Astrocyte of the cerebellum (primary cell): ENCODE measurements around the gene BRD1.

Source experiments
- DNase-seq: peaks from one replicate; pipeline ENCODE4 v3.0.0-alpha.2; 2011; ENCODE audit warnings: low read depth
- H3K4me3 ChIP-seq: 2 replicates; pipeline ENCODE4 v1.5.1; 2011; ENCODE audit warnings: mild to moderate bottlenecking, low read depth, low read length, moderate library complexity
- in situ Hi-C: cut with HindIII; loops from 2 replicates; pipeline ENCODE4 v1.10.0; 2017; ENCODE audit warnings: low sequenced_read_pairs
- TF ChIP-seq, protein P1 (sequence below): IDR thresholded peaks from 2 replicates; pipeline ENCODE4 v1.5.1; 2012; ENCODE audit warnings: low read length, low read depth, moderate library complexity, mild to moderate bottlenecking; ENCODE audit errors: missing control alignments

BRD1 gene

DNA sequence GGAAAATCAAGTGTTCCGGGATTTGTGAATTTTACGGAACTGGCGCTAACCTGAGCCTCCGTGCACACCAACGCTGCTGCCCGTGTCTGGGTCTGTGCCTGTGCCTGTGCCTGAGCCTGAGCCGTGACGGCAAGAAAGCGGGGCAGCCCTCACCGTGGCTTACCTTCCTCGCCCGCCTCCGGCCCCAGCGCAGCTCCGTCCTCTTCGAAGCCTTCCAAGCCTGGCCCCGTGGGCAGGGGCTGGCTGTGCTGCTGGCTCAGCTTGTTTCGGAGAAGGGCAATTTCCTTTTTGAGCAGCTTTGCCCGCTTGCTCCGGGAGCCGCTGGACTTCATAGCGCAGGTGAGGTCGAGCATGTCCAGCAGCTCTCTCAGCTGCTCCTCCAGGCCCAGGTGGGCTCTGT, 33.8 kb downstream of the BRD1 start:
- in situ Hi-C loops: loop anchor here (25.0 kb wide), 1 partner anchor 118 kb away; the partner anchor contains the start of genes ALG12 and CRELD2
- no peak for DNase-seq
- H3K4me3 ChIP-seq: no peak overlapping the region
- TF ChIP-seq, protein P1, sequence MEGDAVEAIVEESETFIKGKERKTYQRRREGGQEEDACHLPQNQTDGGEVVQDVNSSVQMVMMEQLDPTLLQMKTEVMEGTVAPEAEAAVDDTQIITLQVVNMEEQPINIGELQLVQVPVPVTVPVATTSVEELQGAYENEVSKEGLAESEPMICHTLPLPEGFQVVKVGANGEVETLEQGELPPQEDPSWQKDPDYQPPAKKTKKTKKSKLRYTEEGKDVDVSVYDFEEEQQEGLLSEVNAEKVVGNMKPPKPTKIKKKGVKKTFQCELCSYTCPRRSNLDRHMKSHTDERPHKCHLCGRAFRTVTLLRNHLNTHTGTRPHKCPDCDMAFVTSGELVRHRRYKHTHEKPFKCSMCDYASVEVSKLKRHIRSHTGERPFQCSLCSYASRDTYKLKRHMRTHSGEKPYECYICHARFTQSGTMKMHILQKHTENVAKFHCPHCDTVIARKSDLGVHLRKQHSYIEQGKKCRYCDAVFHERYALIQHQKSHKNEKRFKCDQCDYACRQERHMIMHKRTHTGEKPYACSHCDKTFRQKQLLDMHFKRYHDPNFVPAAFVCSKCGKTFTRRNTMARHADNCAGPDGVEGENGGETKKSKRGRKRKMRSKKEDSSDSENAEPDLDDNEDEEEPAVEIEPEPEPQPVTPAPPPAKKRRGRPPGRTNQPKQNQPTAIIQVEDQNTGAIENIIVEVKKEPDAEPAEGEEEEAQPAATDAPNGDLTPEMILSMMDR: no peak

DNA sequence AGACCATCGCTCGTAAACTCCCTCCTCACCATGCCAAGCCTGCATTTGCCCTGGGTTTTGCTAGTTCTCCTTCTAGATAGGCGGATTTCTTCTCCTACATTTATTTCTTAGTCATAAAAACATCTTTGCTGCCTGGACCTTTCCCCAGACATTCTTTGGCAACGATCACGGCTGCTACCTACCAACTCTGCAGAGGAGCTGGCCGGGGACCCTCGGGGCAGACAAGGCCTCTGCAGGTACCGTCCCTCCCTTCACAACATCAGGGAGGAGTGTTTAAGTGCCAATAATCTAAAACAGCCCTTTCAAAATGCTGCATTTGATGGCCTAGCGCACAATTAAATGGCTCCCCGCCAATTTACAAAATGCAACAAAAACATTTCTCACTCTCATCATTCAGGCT, 34.4 kb downstream of the BRD1 start:
- H3K4me3 ChIP-seq: no peak overlapping the region
- in situ Hi-C loops: loop anchor here (25.0 kb wide), 1 partner anchor 119 kb away; the partner anchor contains the start of genes ALG12 and CRELD2
- DNase-seq: no peak
- TF ChIP-seq, protein P1: no peak

DNA sequence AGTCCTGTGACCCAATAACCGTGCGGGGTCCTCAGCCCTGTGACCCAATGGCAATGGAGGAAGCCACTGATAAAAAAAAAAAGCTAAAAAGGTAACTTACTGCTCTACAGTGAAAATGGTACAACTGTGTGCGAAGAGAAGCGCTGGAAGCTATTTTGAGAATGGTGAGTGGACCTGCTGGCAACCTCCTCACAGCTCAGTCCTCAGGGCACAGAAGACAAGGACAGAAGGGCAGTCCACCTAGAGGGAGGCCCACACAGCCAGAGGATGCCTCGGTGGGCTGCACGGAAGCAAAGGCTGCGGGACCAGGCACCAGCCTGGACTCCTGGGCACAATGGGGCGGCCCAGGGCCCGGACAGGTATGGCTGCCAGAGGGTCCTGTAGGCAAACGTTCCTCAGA, 35.6 kb downstream of the BRD1 start:
- TF ChIP-seq, protein P1: no peak
- H3K4me3 ChIP-seq: no peak overlapping the region
- in situ Hi-C loops: loop anchor here (25.0 kb wide), 1 partner anchor 120 kb away; the partner anchor contains the start of genes ALG12 and CRELD2
- no peak for DNase-seq

DNA sequence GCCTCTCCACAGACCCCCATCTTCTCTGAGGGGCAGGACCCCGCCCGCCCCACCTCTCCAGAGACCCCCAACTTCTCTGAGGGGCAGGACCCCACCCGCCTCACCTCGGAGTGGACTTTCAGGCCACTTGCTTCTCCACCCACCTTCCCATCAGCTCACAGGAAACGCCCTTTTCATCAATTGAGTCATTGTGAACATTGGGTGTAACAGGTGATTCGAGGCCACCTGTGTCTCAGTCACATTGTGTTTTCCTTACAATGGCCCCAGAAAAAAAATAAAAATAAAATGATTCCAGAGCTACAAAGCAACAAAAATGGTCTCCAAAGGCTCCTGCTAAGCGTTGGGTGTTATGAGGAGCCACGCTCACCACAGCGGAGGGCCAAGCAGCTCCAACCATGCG, 36.0 kb downstream of the BRD1 start:
- in situ Hi-C loops: loop anchor here (25.0 kb wide), 1 partner anchor 121 kb away; the partner anchor contains the start of genes ALG12 and CRELD2
- no peak overlapping the region for H3K4me3 ChIP-seq
- DNase-seq: no peak
- TF ChIP-seq, protein P1: no peak

DNA sequence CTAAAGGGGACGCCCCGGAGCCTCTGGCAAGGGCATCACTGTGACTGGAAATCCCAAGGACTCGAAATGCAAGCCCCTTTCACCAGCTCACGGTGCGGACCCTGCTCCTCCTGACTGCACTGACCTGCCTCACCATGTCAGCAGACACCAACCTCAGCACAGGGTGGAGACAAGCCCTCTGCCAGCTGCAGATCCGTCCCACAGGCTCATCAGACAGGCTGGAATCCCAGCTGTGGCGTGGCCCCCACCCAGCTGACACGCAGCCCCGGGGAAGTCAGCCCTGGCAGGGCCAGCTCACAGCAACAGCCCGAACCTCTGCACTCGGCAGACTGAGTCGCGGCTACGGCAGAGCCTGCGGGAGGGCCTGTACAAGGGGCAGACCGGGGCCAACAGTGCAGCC, 36.8 kb downstream of the BRD1 start:
- DNase-seq: no peak
- no peak overlapping the region for H3K4me3 ChIP-seq
- in situ Hi-C loops: loop anchor here (25.0 kb wide), 1 partner anchor 121 kb away; the partner anchor contains the start of genes ALG12 and CRELD2
- TF ChIP-seq, protein P1: no peak

DNA sequence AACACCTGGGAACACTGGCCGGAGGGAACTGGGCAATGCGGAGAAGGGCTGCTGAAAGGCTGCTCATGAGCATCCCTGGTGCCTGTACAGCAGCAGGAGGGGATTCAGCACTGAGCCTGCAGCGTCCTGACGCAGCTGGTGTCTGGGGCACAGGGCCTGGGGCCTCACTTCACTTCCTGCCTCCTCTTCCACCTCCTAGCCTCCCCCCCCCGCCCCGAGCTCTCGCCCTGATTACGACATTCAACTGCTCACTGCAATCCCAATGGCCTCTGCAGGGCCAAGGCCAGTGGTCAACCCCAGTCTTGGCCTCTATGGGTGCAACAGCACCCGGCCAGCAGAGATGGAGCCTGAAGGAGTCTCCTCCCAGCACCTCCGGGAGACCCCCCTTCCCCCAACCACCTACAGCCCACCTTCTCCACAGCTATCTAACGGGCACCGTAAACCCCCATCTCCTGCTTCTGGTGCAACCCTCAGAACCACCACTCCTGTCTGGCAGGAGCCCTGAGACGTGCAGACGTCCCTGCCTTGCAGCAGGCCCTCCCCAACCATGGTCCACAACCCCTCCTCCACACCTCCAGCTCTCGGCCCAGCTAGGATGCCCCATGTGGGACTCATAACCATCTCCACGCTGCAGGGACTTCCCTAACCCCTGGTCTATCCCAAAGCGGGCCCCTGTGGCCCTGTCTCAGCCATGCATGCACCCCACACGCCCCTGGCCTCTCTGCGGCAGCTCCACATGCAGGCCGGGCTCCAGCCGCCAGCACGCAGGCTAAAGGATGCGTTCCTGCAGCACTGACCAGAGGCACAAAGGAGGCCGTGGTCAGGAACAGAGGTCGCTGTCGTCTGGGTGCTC, 38.2 kb downstream of the BRD1 start:
- TF ChIP-seq, protein P1: no peak
- no peak overlapping the region for H3K4me3 ChIP-seq
- in situ Hi-C loops: loop anchor here (25.0 kb wide), 1 partner anchor 123 kb away; the partner anchor contains the start of genes ALG12 and CRELD2
- no peak for DNase-seq
